Measurements from ENCODE around the gene APOO.

The APOO gene

DNA sequence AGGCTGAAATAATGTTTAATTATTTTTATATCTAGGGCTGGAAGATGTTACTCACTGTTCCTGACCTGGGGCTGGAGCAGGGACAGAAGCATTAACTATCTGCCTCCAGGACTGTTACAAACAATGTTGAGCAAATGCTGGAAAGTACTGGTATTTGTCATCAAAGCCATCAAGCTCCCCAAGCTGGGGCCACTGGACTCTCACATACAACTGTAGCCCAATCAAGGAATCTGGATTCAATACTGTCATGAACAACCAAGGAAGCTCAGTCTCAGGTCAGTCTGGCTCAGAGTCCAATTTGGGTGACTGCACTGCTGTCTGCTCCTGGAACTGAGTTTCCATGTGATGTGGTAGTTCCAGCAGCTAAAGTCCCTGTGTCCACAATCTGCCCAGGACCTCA lies 50.4 kb downstream of the APOO start:
- no peak for DNase-seq

DNA sequence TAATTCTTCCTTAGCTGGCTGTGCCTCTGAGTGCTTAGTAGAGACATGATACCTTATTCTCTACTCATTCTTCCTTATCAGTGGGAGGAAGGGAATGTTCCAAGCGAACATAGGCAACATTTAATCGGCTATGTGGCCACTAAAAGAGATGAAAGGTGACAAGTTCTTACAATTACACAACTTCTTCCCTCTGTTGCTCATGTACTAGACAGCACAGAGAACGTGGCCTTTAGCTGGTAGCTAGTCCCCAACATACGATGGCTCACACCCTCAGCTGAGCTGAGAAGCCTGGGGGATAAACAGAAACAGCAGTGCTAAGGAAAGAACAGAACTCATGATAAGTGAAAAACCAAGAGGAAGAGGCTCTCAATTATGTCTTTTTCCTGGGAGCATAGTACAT lies 52.2 kb downstream of the APOO start:
- no peak for DNase-seq

DNA sequence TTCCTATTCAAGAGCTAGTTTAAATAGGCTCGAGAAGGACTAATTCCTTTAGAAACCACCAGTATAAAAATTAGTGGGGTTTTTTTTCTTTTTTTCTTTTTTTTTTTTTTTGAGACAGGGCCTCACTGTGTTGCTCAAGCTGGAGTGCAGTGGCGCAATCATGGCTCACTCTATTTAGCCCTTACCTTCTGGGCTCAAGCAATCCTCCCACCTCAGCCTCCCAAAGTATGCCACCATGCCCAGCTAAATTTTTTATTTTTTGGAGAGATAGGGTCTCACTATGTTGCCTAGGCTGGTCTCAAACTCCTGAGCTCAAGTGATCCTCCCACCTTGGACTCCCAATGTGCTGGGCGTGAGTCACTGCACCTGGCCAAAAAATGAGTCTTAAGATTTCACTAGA lies 52.8 kb downstream of the APOO start:
- DNase-seq: no peak

DNA sequence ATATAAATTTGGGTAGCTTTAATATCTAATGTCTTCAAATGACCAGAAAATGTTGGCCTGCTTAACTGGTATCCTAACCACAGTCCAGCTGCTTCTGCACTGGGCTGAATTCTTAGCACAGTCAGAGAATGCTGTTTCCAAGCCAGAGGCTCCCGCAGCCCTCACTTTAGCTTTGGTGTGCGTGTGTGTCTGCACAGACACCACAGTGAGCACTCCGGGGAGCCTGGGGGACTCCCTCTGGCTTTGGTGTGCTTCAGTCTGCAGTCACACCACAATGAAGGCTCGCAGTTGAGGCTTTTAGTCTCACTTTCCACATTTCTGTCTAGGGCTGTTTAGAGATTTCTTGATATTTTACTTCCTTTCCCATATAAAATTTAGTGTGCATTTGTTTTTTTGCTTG lies 53.6 kb downstream of the APOO start:
- no peak for DNase-seq

DNA sequence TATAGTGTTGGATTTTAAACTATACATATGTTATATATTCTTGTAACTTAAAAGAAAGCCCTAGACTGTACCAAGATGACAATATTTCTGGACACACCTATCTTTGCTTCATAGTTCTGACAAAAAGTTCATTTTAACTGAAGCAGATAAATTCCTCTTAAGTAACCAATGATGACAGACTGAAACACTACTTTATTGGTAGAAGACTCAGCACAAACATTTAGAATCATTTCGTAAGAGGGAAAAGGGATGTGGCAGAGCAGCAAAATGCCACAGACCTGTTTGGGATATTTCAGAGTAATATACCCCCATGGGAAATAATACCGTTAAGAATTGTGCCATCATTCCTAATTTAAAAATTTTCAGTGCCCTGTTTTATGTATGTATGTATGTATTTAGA lies 56.2 kb downstream of the APOO start:
- DNase-seq: no peak

DNA sequence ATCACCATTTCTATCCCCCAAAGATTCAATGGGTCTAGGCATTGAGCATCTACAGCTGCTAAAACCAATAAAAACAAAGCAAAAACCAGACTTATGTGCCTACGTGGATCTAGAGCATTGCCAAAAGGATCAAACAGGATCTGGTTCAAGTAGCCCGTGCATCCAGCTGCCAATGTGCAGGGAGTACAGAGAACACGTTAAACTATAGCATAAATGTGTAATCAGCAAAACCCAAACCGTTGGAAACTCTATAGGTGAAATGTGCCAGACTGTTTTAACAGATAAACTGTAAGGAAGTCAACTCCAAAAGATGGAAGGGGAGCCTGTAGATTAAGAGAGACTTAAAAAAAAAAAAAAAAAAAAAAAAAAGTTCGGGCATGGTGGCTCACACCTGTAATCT lies 58.5 kb downstream of the APOO start:
- DNase-seq: no peak

DNA sequence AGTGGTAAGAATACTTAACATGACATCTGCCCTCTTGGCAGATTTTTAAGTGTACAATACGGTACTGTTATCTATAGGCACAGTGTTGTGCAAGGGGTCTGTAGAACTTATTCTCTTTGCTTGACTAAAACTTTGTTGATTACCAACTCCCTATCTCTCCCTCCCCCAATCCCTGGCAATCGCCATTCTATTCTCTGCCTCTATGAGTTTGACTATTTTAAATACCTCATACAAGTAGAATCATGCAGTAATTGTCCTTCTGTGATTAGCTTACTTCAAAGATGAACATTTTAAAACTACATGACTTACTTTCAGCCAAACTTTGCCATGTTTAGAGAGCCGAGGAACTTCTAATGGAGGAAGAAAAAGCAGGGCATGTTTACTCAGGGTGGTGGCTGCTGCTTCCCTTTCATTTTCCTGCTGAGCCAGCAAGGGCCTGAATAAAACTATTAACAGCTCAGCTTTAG lies 62.4 kb downstream of the APOO start:
- no peak for DNase-seq

DNA sequence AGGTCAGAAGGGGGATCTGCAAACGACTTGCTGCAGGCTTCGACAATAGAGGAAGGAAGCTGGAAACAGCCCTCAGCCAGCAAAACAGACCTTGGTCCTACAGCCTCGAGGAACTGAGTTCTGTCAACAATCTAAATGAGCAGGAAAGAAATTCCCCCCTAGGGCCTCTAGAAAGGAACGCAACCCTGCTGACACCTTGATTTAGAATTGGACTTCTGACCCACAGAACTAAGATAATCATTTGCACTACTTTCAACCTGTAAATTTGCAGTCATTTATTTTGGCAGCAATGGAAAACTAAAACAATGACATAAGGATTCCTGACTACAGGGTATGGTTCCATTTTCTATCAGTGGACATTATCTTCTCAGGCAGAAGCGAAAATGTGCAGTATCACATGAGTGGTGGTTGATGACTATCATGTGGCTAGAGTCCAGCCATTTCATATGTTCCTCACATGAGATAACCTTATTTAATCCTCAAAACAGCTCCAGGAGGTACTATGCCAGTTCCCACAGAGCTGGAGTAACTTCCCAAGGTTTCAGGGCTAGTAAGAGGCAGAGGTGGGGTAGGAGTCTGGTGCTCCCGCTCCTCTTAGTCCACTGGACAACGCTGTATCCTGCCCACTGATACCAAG lies 63.1 kb downstream of the APOO start:
- DNase-seq: no peak

DNA sequence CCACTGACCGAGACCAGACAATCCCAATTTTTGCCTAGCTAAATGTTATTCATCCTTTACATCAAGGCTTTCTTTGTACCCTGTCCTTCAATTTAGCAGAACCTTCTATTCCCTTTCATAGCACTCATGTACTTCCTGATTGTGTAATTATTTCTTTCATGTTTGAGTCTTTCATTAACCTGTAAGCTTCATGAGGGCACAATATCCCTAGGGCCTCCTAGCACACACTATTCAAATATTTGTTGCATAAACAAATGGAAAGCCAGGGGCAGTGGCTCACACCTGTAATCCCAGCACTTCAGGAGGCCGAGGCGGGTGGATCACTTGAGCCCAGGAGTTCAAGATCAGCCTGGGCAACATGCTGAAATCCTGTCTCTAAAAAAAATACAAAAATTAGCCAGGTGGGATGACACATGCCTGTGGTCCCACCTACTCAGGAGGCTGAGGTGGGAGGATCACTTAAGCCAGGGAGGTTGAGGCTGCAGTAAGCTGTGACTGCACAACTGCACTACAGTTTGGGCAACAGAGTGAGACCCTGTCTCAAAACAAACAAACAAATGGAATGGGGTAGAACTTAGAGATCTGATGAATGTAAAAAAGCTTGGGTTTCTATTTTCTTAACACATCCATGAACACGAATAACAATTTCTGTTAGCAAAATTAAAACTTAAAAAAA lies 65.8 kb downstream of the APOO start:
- DNase-seq: no peak

DNA sequence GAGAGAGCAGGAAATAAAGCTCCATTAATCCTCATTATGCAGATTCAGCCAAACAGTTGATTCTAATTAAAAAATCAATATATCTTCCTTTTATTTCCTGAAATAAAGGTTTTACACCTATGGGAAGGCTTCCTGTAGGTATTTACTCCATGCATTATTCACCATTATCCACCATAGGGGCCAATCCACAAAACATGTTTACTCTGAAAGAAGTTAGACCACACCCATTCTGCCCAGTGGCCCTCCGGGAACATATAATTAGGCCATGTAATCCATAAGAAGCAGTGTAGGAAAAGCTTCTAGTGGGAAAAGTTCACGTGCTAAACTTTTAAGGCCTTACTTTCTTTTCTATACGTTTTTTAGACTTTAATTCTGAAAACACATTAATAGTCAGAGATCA lies 67.1 kb downstream of the APOO start:
- no peak for DNase-seq

DNA sequence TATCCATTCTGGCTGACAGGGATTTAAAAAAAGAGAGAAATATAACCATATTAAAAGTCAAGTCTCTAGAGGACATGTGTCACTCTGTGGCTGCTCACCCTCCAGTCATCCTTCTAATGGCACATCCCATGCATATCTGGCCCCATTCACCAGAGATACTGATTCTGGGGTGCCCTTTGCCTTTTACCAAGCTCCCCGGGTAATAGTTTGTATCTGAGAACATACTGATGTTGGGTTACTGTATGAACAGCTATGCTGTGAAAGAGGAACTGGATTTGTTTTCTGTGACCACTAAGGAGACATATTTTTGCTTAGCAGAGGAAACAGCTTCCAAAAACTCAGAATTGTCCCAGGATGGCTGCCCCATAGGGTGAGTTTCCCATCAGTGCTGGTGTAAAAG lies 68.8 kb downstream of the APOO start:
- DNase-seq: no peak

DNA sequence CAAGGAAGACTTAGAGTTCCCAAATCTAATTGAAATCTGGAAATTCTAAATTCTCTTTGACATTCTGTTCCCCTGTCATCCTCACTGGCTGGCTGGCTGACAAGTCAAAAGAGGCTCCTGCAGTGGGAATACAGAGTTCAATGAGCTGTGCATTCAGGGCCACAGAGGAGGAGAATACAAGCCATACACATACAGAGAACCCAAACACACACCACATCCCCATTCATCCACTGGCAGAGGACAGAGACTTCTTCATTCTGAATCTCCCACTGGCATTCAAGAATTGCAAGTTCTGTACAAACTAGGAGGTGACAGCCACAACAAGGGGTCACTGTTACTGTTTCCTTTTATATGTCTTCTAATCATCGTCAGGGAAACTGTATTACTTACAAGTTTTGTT lies 75.0 kb downstream of the APOO start:
- no peak for DNase-seq

DNA sequence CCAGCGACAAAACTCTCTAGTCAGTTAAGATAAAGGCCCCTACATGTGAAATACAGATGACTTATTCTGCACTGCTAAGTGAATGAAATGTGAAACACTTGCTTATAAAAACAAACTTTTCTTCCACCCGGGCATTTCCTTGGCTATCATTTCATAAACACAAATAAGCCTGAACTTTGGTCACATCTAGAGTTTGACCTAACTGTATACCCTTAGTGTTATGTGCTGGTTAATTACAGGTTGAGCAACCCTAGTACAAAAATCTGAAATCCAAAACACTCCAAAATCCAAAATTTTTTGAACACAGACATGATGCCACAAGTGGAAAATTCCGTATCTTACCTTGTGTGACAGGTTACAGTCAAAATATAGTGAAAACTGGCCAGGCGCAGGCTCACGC lies 78.9 kb downstream of the APOO start:
- DNase-seq: no peak

DNA sequence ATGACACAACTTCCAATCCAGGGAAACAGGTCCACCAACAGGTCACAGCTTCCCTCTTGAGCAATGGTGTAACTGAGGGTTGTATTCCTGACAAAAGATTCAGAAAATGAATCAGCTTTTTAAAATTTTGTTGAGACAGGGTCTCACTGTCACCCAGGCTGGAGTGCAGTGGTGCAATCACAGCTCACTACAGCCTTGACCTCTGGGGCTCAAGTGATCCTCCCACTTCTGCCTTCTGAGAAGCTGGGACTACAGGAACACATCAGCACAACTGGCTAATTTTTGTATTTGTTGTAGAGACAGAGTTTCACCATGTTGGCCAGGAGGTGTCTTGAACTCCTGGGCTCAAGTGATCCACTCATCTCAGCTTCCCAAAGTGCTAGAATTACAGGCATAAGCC lies 81.1 kb downstream of the APOO start:
- peak in 1 of 2 donors; percentile 4 for DNase-seq

DNA sequence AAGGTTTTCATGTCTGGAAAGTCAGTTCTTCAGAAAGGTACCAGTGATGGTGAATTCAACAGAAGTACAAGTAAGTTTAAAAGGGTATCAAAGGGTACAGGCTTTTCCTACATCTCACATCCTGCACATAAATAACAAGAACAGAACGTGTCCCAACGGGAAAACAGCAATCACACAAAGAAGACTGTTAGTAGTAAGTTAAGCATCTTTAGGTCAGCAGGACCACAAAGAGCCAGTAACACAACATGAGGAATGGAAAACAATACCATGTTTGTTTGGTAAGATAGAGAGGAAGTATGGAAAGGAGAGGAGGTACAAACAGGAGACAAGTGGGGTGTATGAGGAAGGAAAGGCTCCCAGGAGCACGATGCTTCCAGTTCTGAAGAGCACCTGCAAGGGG lies 81.5 kb downstream of the APOO start:
- no peak for DNase-seq

DNA sequence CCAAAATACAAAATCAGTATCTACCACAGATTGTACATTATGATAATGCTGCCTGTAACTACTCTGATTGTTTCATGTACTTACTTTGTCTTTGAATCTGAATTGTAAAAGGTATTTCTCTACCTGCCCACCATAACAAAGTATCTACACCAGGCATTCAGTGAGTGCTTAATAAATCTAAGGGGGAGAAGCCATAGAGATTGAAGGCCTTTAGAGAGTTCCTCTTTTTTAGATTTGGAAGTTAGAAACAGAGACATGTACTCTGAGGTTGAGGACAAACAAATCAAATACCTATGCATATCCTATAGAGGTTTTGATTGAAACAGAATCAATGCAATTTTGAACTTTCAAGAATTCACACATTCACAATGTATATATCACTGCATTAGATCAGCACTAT lies 82.1 kb downstream of the APOO start:
- no peak for DNase-seq

DNA sequence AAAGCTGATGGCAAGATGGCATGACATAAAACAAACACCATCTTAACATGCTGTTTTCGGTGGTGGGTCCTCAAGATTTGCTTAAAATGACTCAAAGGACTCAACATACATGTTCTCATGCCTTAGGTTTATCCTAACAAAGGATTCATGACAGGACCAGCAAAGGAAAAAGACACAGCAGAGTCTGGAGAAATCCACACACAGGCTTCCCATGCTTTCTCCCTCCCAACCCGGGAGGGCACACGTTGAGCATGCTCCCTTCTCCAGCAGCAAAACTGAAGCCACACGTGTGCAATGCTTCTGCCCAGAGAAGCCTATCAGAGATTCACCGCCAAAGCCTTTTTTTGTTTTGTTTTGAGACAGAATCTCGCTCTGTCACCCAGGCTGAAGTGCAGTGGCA lies 84.9 kb downstream of the APOO start:
- no peak for DNase-seq

DNA sequence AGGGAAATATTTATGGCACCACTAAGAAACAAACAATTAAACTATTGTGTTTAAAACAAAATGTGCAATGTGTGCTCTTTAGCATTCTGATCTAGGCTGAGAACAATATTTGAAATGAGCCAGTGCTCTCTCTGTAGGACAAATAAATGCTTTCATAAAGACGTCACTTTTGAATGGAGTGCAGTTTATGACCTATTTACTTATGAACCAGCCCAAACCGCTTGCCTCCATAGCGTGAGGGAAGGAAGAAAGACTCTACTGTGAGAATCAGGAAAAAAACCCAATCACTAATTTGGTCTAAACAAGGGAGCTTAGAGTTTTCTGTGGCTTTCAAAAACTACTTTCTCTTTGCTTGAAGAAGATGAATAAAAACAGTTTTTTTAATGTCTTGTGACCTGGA lies 85.3 kb downstream of the APOO start:
- DNase-seq: no peak

DNA sequence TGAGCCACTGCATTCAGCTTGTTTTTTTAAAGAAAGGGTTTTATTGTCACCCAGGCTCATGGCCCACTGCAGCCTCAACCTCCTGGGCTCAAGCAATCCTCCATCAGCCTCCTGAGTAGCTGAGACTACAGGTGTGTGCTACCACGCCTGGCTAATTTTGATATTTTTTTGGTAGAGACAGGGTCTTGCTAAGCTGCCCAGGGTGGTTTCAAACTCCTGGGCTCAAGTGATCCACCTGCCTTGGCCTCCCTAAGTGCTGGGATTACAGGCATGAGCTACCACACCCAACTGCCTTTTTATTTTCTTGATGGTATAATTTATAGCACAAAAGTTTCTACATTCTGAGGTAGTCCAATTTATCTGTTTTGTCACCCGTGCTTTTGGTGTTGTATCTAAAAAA lies 85.9 kb downstream of the APOO start:
- DNase-seq: no peak

DNA sequence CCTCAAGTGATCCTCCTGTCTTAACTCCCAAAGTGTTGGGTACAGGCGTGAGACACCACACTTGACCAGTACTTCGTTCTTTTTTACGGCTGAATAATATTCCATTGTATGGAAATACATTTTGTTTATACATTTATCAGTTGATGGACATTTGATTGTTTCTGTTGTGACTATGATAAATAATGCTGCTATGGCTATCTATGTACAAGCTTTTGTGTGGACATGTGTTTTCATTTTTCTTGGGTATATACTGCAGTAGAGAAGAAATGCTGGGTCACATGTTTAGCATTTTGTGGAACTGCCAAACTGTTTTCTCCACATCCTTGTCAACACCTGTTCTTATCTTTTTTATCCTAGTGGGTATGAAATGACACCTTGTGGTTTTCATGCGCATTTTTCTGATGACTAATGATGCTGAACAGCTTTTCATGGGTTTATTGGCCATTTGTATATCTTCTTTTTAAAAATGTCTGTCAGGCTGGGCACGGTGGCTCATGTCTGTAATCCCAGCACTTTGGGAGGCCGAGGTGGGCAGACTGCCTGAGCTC lies 87.4 kb downstream of the APOO start:
- DNase-seq: no peak

DNA sequence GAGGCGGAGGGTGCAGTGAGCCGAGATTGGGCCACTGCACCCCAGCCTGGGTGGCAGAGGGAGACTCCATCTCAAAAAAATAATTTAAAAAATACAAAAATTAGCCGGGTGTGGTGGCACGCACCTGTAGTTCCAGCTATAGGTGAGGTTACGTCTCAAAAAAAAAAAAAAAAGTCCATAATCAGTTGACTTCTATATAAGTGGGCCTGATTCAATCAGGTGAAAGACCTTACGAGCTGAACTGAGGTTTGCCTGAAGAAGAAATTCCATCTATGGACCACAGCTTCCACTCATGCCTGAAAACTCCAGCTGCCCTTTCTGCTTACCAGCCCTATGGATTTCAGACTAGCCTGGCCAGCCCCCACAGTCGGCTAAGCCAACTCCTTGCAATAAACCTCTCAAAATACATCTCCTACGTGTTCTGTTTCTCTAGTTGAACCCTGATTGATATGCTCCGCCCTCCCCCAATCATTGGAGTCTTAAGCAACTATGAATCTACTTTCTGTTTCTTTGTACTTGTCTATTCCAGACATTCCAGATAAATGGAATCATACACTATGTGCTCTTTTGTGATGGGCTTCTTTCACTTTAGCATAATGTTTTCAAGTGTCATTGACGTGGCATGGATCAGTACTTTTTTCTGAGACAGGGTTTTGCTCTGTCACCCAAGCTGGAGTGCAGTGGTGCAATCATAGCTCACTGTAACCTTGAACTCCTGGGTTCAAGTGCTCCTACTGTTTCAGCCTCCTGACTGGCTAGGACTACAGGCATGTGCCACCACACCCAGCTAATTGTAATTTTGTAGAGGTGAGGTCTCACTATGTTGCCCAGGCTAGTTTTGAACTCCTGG lies 88.1 kb downstream of the APOO start:
- no peak for DNase-seq

DNA sequence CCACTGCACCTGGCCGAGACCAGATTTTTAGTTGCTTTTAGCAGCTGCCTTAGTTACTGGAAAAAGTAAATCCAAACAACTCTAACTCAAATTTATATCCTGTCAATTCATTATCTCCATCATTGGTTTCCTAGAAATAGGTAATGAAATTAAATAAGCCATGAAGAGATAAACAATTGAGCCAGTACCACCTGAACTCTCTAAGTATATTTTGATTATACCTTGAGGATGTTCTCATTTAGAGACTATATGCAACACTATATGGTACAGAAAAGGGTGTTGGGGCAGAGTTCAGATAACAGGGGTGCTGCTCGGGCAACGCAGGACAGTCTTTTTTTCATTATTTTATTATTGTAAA lies 89.8 kb downstream of the APOO start:
- no peak for DNase-seq

DNA sequence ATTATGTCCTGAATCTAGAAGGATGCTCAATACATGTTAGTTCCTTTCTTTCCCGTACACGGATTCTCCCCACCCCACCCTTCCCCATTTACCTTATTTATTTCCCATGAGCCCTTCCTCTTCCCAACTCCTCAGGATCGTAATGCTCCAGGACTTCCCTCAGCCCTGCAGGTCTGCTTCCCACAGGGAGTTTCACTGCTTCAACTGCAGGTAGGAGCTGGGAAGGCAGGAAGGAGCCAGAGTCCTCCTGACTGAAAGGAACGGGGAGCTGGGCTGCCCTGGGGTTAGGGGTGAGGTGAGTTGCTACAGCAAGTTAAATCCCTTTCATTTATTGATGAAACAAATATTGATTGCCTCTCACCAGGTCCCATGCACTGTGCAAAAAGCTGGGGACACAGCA lies 91.6 kb downstream of the APOO start:
- DNase-seq: no peak

DNA sequence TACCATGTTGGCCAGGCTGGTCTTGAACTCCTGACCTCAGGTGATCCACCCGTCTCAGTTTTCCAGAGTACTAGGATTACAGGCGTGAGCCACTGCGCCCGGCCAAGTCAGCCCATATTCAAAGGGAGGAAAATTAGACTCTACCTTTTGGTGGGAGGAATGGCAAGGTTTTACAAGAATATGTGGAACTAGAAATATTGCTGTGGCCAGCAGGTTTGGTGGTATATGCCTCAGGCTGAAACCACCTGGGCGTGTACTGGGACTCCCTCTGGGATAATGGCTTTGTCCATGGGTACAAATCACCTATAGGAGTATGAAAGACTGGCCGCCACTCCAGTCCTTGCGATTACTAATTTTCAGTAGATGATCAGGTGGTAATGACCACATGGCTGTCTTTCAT lies 92.4 kb downstream of the APOO start:
- DNase-seq: no peak

Measured in CD4-positive, alpha-beta T cell treated with Interleukin-1 beta for 1 hour (primary cell).